Dedifferentiated amniotic fluid mesenchymal stem cell (primary cell): ENCODE measurements around the gene TSPAN3.

Source experiments
- DNase-seq: peaks from one replicate; pipeline ENCODE4 v3.0.0-alpha.2; 2016; ENCODE audit errors: extremely low spot score

TSPAN3 gene

DNA sequence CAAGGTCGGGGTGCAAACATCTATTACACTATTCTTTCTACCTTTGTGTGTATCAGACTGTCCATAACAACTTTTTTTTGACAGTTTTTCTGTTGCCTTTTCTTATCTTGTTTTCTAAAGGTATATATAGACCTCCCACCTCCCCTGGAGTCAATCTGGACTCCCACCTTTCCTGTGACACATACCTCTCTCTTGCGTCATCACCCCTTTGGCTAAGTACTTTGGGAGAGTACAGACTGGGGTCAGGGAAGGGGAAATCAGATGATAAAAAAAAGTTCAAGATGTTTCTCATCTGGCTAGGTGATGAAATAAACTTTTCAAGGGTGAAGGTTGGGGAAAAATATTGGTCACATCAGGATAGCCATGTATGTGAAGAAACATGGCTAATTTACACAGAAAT, 17.2 kb downstream of the TSPAN3 start:
- no peak for DNase-seq

DNA sequence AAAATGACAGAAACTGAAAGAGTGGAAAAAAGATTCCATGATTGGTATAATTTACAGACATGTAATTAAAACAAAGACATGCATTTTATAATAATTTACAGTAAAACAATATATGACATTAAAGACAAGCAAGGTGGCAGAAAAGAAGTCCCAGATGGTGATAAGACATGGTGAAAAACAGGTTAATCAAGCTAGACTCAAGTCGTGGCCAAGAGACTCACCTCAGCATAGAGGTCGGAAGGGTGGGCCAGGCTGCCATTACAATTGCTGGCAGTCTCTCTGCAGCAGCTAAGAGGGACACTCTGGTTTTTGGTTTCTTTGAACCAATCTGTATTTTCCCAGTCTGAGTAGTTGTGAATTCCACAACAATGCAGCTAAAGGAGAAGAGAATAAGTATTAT, 18.4 kb downstream of the TSPAN3 start:
- DNase-seq = no peak

DNA sequence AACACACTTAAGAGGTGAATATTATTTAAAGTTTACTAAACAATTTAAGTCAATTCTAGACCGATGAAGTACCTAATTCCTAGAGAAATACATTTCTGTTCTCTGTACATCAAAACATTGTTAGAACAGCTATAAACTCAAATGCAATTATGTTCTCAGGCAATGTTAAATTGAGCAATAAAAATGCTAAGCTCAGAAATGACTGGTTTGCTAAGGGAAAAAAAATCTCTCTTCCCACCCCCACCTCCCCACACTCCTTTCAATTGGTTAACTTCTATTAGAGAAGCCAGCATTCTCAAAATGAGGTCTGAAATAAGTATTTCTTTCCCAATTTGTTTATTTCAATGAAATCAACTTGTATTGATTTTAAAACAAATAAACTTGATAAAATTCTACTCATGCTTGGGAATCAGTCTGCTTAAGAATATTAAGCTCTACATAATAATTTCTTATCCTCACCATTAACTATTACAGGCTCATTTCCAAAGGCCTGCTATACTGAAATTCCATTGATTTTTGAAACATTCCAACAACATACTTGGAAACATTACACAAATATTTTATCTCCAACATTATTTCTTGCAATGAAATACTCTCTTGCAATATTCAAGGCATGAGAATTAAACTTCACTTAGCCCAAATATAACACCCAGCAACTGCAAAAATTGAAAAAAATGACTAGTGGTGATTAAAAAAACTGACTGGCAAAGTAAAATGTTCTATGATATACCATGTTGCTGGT, 22.6 kb downstream of the TSPAN3 start:
- DNase-seq = no peak

DNA sequence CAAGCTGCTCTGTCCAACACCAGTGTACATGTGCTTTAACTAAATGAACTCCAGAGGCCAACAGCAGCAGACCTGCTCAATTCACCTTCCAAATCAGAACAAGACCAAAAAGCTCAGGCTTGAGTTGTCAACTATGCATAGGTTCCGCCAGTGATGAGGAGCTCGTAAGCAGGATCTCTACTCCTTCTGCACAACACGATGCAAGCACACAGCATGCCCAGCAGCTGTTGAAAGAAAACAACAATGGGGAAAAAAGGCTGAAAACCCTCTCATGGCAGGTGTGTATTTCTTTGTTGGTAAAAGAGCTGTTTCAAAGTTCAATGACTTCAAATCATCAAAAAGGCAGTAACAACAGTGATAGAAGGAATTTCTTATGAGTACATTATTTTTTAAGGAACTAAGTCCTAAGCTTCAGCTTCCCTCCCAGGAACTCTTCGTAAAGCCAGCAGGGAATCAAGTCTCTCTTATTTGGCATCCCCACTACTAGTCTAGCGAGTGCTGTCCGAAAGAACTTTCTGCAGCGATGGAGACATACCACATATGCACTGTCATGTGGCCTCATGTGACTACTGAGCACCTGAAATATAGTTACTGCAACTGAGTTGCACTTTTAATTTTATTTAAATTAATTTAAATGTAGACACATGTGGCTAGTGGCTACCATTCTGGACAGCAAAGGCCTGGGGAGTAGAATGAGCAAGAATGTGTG, 24.1 kb downstream of the TSPAN3 start:
- no peak for DNase-seq

DNA sequence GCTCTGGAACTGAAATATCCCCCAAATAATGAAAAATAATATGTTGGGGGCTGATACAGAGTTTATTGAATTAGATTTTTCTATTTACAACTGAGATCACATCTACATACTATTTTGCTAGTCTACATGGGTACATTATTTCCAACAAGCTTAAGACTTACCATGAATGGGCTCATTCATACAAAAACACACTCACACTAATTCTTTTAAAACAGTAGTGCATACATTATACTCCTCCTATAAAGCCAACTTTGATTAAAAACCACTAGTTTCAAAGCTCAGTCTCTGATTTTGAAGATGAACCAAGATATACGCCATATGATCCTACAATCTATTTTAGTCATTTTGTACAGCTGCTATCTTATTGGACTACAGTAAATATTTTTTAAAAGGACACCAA, 24.9 kb downstream of the TSPAN3 start:
- DNase-seq = no peak

DNA sequence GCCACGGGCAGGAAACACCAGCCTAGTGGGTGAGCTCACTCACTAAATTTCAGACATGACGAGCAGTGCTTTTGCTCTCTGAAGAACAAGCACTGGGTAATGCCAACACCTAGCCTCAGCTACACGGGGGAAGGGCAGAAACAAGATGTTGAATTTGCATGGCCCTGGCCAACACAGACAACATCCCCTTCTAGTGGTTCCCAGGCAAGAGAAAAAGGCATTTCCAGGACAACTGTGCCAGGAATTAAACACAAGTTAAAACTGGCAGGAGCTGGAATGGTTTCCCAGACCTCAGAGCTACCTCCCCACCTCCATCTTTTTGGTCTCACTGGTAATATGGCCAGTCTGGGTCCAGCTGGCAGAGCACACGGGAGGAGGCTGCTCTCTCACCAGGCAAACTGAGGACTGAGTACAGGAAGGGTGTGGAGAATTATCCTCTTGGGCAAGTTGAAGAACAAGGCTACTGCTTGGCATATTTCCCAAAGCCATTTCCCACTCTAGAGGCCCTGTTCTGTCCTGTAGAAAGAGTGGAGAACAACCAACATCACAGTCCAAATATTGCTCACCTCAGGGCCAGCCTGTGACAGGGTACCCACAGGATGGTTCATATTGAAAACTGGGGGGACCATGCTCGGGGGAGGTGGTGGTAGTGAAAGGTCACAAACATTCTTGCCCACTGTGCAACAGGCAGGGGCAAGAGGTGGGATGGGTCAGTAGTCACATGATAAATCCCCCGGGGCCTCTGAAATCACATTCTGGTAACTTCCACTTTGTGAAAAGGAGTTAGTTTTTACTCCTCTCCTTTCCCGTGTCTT, 26.5 kb downstream of the TSPAN3 start:
- DNase-seq = no peak

DNA sequence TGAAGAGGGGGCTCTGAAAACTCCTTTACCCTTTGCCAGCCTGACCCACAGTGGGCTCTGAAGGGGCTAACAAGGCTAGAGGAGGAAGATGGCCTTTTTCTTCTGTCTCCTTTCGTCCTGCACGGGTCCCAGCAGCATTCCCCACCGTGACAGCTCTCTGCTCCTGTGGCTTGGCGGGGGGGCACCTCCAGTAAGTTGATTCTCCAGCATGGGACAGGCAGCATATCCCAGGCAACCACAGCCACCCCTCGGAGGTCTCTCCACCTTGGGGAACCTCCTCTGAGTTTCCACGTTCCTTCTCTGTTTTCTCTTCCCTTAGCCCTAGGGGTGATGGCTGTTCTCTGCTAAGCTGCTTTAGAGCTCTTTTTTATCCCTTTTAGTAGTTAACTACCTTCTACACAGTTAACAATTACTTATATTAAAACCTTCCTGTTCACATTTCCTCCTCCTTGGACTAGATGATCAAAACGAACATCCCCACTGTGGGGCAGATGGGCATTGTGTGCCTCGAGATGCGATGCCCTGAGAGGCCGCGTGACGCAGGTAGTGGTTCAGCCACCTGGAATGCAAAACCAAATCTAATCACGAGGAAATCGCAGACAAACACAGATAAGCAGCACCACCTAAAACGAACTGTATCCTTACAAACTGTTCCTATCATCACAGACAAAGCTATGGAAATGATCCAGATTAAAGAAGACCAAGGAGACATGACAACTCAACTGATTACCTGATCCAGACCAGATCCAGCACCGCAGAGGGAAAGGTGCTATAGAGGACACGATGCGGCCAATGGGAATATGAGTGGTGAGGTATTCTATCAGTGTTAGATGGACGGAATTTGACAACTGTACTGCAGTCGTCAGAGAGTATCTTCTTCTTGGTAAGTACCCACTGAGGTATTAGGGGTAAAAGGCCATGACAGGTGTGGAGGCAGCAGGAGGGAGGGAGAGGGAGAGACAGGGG, 27.7 kb downstream of the TSPAN3 start:
- DNase-seq = no peak

DNA sequence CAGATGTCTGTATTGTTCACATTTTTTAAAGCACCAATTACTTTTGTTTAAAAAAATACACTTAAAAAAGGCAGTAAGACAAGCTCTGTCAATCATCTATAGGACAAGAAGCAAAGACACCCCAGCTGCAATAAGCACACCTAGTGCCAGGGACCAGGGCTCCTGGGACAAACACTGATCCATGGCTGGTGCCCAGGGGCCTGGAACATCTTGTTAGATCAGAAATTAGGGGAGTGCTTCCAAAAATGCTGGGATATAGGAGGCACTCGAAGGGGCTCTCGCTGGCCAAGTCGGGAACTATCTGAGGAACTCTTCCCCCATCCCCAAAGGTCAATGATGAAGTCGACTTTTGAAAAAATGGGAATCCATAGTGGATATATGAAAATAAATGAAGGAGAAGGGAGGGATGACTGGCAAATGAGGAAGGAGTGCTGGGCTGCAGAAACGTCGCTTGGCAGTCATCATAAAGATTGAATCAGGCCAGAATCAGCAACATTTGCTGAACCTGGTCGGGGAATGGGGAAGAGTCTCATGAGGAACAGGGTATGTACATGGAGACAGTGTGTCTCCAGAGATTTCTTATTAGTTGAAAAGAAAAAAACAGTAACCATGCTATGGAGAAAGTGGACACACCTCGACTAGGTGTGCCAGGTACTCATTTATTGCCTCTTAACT, 28.5 kb downstream of the TSPAN3 start:
- DNase-seq = no peak

DNA sequence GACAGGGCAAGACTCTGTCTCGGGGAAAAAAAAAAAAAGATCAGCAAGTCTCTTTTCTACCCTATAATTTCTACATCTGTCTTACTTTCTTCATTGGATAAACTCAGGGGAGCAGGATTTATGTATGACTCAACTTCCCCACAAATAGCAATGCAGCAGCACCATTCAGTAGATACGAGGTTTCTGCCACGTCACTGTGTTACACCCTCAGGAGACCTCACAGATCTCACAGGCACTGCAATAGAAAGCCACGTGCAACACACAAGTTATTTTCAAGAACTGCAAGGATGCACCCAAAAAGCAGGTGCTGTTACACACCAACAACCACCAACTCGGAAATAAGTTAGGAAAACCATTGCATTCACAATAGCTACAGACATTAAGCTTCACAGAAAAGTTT, 30.2 kb downstream of the TSPAN3 start:
- DNase-seq = no peak

DNA sequence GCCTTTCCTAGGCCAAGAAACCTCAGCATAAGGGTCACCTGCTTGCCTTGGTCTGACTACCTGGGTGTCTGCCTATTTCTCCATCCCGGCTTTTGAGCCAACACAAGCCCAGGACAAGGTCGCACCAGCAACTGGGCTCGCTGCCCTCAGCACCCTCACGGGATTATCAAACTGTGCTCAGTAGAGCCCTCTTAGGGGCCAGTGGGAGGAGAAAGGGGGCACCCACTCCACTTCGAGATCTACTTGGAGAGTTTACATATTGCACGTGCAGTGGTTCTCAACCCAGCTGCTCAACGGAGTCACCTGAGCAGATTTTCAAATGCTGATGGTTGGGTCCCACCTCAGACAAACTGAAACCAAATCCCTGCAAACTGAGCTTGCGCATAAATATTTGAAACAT, 31.1 kb downstream of the TSPAN3 start:
- no peak for DNase-seq

DNA sequence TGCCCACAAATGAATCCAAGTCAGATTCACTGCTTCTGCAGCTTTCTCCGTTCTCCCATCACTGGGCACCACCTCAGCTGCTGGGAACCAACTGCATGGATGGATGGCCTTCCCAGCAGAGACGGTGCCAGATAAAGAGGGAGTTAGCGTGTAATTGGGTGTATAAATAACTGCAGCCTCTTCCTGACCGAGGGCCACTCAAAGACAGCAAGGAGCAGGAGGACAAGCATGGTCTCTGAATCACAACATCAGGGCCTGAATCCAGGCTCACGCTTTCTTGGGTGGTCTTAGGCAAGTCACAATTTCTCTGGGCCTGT, 31.7 kb downstream of the TSPAN3 start:
- DNase-seq = no peak

DNA sequence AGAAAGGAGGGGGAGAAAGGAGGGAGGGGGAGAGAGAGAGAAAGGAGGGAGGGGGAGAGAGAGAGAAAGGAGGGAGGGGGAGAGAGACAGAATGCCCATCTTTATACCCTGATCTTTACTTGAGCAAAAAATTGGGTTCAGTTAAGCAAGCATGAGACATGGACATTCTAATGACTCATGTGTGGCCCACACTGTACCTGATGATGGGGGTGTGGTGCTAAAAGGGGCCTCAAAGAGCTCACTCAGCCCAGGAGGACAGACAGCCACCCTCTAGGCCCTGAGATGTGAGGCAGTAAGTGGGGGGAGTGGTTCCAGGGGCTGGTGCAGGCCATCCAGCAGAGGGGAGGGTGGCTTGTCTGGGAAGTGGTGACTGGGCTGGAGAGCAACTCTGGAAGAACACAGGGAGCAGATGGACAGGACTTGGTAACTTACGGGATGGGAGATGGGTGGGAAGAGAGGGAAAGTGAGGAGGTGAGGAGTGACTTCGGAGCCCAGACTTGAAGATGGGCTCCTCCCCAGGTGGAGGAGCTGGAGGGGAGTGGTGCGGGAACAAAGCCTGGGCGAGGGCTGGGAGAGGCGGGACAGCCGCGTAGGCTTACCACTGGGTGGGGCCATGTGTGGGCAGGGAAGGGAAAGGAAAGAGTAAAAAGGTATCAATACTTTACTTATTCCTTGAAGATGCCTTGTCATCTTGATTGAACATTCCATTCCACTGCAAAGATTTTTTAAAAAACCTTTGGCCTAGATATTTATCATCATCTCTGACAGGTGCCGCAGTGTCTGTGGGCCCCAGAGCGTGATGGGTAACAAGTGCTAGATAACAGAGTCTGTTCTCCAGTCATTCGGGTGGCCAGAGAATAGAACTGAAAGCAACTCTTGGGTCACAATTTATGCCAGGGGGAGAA, 32.3 kb downstream of the TSPAN3 start:
- DNase-seq = no peak

DNA sequence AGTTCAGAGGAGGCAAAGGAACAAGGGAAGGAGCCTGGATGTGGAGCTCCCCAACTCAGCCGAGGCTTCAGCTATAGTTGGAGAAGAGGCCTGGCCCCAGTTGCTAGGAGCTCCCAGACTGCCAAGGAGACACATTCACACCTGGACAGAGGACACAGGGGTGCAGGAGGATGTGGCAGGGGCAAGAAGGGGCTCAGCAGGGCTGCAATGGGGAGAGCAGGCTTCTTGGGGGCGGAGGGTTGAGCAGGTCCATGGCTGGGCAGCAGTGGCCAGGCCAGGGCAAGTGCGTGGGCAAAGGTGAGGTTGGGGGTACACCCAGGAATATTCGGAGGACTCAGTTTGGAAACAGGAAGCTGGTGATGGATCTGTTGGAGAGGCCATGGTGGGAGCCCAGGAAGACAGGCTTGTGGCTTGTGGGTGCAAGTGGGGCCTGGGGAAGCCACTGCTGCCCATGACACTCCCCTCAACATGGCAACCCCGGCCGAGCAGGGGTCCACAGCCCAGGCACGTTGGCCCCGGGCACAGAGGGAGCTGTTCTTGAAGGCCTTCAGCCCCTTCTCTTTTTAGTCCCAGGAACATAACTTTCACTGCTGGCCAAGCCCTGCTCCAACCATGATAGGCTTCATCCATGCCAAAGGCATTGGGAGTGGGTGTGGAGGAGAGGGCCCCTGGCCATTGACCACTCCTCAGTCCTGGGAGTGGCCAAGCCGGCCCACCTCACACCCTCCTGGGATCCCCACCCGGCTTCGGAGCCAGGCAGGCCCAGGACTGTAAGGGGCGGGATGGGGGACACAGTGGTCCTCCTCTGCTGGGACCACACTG, 33.3 kb downstream of the TSPAN3 start:
- DNase-seq = no peak

DNA sequence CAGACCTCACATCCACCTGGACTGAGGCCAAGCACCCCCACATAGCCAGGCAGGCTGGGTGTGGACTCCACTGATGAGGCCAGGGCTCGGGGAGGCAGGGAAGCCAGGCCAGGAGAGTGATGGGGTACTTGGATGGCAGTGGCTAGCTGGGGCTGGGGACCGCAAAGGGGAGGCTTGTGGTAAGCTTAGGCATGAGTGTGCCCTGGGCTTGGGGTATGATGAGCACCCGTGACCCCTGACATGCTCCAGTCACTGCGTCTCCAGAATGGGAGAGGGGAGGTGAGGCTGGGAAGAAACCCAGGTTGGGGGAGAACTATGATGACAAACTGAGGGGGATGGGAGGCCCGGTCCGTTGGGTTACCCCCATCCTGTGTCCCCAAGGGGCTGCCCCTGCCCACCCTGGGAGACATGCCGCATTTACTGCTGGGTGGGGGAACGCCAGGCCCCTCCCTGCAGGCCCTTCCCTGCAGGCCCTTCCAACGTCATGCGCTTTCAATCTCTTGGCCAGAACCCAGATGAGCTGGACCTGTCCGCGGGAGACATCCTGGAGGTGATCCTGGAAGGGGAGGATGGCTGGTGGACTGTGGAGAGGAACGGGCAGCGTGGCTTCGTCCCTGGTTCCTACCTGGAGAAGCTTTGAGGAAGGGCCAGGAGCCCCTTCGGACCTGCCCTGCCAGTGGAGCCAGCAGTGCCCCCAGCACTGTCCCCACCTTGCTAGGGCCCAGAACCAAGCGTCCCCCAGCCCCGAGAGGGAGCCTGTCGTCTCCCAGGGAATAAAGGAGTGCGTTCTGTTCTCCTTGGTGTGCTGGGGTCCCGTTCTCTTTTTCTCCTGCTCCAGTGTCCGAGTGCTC, 34.1 kb downstream of the TSPAN3 start:
- DNase-seq = no peak

DNA sequence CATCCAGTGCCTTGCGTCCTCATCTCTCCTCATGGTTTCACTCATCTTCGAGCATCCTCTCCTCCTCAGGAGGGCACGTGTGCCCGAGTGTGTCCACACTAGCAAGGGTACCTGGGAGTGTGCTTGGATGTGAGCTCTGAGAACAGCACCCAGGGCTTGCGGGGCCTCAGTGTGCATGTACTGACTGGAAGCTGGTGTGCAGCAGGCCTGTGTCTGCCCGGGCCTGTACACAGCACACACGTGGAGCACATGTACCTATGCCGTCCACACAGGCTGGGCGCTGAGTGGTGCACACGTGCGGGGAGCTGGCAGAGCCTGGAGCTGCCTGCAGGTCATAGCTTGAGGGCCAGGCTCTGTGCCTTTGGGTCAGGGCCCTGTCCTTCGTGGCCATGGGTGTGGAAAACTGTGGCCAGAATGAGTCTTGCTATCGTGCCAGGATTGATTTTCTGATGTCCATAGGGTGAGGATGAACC, 34.9 kb downstream of the TSPAN3 start:
- DNase-seq = no peak

DNA sequence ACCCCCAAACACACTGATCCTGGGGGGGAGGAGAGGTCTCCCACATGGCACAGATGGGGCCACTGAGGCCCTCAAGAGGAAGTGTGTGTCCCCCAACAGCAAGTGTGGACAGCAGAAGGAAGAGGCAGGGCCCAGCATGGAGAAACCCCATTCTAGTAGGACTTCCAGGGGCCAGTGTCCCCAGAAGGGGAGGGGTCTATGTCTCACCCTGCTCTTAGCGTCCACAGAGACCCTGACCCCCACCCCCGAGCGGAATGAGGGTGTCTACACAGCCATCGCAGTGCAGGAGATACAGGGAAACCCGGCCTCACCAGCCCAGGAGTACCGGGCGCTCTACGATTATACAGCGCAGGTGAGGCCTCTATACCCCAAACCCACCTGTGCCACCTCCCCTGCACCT, 35.3 kb downstream of the TSPAN3 start:
- no peak for DNase-seq

DNA sequence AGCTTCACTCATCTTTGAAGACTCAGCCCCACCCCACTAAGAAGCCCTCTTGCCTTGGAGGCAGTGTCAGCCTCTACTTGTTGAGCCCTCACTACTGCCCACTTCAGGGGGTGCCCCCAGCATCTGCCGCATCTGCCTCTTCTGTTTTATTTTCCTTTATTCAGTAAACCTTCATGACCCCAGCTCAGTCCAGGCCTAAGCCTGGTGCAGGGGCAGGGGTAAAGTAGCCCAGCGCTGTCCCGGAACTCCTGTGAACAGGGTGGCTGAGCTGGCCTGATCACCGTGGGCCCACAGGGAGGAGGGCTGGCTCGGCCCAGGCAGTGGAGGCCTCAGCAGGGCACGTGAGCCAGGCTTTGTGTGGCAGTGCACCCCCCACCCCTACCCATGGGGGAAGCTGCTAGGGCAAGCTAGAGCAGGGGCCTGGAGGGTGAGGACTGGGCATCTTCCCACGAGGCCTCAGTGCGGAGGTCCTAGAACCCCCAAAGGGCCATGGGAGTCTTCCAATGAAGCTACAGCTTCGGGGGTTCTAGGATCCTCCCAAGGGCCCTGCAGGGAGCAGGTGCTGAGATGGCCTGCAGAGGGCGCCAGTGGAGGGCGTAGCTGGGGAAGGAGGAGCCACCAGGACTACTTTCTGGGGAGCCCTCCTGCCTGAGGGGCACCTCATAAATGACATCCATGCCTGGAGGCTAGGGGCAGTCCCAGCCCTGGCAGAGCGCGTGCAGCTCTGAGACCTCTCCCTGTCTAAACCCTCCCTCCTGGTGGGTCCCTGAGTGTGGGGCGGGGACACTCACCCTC, 36.0 kb downstream of the TSPAN3 start:
- no peak for DNase-seq
